NCI-H2196 (cell line): ENCODE measurements around the gene TSTD2.
"Not testable (repeated sequence)": the region's sequence is repeated elsewhere in the genome, so short reads cannot be mapped to it uniquely, and the experiment has no call there.

Source experiments
- DNase-seq: peaks from one replicate; lab custom pipeline; 2025; ENCODE audit not compliant: unreplicated experiment; lab: John Stamatoyannopoulos, UW

The TSTD2 gene

DNA sequence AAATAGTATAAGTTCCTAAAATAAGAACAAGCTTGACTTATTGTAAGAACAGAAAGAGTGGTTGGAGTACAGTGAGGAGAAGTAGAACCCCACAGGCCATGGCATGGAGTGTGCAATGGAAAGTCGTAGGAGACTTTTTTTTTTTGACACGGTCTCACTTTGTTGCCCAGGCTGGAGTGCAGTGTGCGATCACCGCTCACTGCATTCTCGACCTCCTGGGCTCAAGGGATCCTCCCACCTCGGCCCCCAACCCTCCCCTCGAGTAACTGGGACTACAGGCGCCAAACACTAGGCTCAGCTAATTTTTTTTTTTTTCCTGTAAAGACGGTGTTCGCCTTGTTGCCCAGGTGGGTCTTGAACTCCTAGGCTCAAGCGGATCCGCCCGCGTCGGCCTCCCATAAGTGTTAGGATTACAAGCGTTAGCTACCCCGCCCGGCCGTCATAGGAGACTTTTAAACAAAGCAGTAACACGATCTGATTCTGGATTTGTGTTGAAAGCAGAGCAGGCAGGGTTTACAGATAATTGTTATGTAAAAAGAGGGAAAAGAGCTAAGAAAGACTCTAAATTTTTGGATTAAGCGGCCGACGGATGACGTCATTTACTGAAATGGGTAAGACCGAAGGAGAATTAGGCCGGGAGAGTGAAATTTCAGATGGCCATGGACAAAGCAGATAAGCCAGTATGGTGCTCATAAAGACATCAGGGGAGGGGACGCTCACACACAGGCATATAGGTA lies 752 bp downstream of the TSTD2 start:
- peak; percentile 73 for DNase-seq

- no peak for DNase-seq
These were observed 2.6 kb downstream of the TSTD2 start for GRCh38 chr9:97630591-97630990.

DNA sequence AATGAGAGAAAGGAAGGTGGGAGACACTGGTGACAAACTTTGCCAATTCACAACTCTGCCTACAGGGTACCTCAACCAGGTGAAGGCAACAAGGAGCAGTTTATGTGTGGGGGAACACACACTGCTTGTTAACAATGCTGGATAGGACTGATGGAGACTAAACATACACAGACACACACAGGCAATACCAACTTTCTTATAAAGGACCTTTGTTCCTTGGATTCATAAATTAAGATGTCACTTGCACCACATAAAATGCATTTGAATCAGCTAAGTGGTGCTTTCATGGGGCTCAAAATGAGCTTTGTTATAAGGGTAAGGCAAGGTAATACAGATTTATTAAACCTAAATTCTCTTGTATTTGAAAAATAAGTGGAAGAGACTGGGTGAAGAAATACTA lies 4.0 kb downstream of the TSTD2 start:
- DNase-seq: no peak

DNA sequence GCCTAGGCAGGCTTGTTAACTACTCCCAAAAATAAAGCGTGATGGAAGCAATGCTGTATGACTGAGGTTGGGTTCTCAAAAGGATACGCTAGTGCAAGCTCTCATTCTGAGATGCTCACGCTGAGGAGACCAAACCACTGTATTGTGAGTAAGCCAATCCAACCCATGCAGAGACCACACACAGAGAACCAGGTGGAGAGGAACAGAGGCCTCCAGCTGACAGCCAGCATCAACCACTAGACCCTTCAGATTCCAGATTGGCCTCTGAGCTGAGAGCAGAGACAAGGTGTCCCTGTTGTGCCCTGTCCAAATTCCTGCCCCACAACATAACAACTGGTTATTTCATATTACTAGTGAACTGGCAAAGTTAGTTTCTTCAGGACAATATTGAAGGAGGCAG lies 4.5 kb downstream of the TSTD2 start:
- DNase-seq: no peak

DNA sequence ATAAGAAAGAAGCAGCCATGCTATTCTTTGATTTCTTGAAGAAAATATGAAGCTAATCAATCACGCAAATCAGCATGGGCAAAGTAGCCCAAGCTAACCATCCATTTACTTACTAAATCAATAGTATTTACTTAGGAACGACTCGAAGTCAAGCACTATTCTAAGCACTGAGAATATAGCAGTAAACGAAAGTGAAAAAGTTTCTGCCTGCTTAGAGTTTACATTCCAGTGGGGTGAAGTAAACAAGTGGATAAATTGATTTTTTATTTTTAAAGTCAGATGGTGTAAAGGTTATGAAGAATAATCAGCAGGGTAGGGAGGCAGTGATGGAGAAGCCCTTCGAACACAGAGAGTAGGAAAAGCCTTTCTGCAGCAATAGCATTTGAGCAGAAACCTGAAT lies 5.5 kb downstream of the TSTD2 start:
- DNase-seq: no peak

- no peak for DNase-seq
These were observed 7.5 kb downstream of the TSTD2 start for GRCh38 chr9:97625620-97626019.

- no peak for DNase-seq
These were observed 9.2 kb downstream of the TSTD2 start for GRCh38 chr9:97623946-97624345.

DNA sequence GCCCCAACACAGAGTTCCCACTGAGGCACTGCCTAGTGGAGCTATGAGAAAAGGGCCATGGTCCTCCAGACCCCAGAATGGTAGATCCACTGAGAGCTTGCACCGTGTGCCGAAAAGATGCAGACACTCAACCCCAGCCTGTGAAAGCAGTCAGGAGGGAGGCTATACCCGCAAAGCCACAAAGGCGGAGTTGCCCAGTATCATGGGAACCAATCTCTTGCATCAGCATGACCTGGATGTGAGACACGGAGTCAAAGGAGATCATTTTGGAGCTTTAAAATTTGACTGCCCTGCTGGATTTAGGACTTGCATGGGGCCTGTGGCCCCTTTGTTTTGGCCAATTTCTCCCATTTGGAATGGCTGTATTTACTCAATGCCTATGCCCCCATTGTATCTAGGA lies 10.7 kb downstream of the TSTD2 start:
- not testable (repeated sequence) for DNase-seq

DNA sequence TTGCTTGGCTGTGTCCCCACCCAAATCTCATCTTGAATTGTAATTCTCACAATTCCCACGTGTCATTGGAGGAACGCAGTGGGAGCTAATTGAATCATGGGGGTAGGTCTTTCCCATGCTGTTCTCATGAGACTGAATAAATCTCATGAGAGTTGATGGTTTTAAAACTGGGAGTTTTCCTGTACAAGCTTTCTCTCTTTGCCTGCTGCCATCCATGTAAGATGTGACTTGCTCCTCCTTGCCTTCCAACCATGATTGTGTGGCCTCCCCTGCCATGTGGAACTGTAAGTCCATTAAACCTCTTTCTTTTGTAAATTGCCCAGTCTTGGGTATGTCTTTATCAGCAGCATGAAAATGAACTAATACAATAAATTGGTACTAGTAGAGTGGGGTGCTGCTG lies 13.1 kb downstream of the TSTD2 start:
- not testable (repeated sequence) for DNase-seq

DNA sequence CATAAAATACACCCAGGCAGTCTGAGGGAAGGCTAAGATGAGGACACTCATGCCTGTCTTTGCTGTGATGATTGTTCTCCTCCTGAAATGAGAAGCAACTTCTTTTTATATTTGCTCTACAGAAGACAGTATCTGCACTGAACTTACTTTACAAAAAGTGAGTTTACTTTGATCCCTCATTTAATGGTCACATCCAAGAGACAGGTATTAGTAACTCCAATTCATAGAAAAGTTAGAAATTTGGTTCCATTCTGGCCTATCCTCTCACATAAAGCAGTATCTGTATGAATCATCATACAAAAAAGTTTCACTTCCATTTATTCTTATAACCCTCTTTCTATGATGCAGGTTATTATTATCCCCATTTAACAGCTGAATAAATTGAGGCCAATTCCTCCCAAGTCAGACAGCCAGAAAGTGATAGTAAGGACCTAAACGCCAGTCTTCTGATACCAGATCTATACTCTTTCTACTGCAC lies 15.2 kb downstream of the TSTD2 start:
- no peak for DNase-seq

- peak; percentile 74 for DNase-seq
These were observed 17.6 kb downstream of the TSTD2 start for GRCh38 chr9:97615439-97616072.

DNA sequence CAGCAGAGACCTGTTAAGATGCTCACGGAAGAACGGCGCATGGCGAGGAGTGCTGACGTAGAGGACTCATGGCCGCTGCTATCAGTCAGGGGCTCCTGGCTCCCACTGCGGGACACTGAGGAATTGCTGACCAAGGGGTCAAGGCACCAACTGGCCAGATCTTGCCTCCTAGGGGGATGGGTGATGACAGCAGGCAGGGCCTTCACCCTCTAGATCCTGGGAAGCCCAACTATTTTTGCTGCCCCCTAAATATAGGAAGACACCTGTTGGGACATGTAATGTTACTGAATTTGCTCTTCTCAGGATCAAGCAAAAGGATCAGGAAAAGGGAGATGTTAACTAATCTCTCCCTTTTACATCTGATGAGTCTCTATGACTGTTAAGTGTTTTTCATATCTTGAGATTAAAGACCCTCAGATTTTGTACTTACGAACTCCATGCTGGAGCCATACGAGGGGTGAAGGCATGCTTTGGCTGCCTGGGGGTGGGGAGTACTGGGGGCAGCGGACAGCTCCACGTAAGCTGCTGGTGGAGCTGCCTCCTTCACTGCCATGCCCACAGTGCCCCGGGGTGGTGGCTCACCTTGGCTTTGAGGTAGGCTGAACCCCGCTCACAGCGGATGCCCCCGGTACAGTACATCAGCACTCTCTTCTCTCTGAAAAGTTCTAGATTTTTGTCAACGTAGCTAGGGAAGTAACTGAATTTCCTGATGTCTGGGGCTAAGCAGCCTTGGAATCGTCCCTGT lies 28.1 kb downstream of the TSTD2 start:
- no peak for DNase-seq

- no peak for DNase-seq
These were observed 30.7 kb downstream of the TSTD2 start for GRCh38 chr9:97602430-97602829.

DNA sequence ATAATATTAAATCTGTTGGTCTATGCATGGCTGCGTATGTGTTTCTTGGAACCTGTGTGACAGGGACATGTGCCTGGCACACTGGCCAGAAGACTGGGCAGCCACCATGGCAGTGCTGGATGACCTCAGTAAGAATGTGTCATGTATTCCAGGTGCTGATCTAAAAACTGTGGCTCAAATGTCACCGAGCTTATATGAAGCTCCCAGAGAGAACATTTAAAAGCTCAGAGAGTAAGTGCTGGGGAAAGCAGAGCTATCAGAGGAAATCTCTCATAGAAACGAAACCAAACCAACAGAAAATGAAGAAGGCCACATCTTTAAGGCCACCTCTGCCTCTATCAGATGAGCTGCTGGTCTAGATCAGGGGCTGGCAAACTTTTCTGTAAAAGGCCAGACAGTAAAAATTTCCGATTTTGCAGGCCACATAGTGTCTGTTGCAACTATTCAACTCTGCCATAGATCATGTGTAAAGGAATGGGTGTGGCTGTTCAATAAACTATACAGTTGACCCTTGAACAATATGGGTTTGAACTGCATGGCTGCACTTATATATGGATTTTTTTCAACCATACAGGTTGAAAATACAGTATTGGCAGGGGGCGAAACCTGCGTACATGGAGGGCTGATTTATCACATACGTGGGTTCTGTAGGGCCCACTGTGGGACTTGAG lies 31.8 kb downstream of the TSTD2 start:
- no peak for DNase-seq

GRCh38 chr9:97600531-97601227 lies 32.5 kb downstream of the TSTD2 start:
- no peak for DNase-seq

- DNase-seq: no peak
These were observed 33.8 kb downstream of the TSTD2 start for GRCh38 chr9:97599314-97599846.

GRCh38 chr9:97598461-97599288 lies 34.5 kb downstream of the TSTD2 start:
- peak; percentile 69 for DNase-seq

DNA sequence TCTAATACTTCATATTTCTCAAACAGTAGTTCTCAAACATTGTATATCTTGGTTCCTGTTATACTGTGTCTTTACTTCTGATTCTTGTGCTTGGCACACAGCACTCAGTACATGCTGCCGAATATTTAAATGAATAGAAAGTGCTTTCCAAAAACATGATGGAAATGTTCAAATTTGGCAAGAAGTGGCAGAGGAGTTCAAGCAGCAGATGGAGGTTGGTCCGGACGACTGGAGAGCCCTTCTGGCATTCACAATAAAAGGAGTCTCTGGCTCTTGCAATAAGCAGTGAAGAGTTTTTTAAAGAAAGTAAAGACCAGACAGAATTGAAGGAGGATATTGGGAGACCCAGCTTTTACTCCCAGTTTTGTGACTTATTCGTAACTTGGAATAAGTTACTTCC lies 36.3 kb downstream of the TSTD2 start:
- DNase-seq: no peak

DNA sequence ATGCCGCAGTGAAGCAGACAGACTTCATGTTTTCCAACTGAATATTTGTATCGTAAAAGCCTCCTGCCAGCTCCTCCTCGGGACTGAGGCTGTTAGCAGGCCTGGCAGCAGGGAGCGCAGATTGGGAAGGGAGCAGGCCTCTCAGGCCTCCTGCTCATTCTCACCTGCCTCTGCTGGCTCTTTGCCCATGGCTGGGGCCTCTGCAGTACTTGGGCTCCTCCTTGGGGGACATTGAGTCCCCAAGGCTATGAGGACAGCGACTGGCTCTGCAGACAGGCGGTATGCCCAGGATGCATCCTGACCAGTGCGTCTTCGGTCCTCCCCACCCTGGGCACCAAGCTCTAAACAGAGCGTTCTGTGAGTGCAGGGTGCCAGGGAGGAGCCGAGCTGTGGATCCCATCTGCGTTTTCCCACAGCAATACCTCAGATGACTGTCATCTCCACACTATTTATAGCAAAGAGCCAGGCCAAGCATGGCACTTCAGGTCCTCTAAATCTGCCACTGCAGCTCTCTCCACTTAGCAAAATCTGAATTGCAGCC lies 38.7 kb downstream of the TSTD2 start:
- no peak for DNase-seq
